ENCODE measurements around the gene FAM9C.
A peak's percentile ranks its signal among the peaks of the same experiment; 100 is the strongest.
"Not testable (repeated sequence)": the region's sequence is repeated elsewhere in the genome, so short reads cannot be mapped to it uniquely, and the experiment has no call there.

Gene FAM9C

DNA sequence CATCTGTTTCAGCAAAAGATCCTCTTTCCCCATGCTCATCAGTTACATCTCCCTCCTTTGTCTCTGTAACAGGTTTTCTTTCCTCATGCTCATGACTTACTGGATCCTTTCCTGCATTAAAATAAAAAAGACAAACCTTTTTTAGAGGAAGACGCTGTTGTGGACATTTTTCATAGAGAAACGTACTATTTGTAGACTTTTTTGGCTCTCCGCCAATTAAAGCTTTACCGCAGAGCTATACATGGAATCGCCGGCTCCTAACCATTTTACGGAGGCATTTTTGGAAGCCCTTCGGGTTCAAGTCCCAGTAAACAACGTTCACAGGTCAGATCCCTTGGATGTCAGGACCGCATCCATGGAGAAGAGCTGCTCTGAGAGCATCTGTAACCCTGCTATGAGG is 1.3 kb downstream of the FAM9C start:
- DNase-seq (ENCODE audit: low read depth) = no peak

DNA sequence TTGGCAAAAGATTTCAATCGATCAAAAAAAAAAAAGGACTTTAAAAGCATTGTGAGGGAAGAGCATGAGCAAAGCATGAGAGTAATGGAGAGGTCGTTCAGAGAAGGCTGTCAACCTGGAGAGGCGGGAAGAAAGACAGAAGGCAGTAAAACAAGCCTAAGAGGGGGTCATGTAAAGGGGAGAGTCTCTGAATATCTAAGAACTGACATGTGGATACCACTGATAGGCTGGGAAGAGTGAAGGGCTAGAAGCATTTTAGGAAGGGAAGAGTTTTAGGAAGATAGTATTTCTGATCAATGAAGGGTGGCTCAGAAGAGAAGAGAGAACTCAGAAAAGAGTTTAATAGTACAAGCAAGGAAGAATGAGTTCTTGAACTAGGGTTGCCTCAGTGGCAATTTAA is 7.5 kb downstream of the FAM9C start:
- no peak for DNase-seq (ENCODE audit: low read depth)

GRCh38 chrX:13033193-13033592 is 11.2 kb downstream of the FAM9C start:
- no peak for DNase-seq (ENCODE audit: low read depth)

DNA sequence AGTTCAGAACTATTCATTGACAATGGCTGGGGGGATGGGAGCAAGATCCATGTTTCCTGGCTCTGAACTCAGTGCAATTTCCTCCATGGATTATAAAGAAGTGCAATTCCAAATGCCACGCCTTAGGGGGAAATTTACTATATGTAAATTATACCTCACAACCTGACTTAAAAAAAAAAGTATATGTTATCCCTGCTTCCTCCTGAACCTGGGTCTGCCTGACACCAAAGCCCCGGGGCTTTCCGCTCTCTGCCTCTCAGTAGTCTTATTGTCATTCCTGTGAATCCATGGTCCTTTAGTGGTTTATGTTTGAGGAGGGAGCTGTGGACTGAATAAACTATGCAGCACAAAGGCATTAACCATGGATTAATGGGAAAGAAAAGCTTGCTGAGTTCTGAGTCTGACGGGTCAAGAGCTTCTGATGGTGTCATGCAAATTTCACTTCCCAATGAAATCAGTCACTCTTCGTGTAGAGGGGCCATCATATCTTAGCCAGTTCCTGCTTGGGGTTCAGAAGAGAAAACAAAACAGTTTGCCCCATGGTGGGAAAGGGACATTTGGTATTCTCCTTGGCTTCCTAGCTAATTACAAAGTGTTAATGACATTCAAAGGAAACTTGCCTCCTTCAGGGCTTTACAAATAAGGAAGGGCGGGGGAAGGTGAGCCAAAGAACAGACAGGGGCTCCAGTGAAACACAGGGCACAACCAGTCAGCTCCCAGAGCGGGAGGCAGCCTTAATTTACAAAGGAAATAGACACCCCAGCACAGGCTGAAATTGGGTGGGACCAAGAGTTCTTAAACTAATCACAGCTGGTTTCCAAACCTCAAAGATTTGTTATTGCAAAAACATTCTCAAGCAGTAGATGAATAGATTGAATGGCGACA is 14.3 kb downstream of the FAM9C start:
- peak; percentile 48 for DNase-seq (ENCODE audit: low read depth)

DNA sequence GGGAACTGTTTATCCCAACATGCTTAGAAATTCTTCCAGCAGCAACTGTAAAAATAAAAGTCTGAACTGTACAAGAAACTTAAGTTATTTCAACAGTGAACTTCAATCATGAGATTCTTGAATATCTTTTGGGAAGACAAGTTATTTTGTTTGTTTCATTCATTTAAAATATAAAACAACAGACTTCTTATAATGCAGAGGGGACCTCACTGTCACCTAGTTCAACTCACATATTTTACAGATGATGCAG is 14.9 kb downstream of the FAM9C start:
- no peak for DNase-seq (ENCODE audit: low read depth)

DNA sequence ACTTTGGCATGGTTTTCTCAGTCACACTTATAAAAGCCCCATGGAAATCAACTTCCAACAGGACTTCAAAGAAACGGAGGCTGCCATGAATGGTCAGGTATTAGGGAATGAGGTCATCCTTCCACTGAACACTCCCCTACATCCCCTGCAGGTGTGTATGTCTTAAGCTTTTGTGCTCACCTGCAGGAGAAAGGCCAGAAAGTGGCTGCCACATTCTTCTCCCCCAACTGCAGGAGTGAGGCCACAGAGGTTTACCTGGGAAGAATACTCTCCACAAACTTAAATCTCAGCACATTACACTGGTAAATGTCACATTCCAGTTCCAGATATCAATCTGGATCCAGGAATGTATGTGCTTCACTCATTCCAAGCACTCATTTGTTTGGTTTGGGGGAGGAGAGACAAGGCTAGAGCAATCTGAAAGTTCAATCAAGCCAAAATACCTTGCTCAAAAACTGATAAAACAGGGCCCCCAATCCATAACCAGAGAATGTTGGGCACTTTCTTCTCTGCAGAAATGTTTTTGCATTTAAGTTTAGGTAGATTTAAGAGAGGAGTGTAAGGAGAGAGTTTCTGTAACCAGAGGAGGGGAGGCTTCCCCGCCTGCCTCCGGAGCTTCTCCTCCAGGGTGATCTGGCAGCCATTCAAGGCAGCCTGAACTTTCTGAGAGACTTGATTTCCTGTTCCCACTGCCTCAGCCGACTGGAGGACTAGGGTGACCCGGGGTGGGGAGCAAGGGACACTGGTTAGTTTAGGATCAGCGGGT is 15.4 kb downstream of the FAM9C start:
- peak; percentile 82 for DNase-seq (ENCODE audit: low read depth)

DNA sequence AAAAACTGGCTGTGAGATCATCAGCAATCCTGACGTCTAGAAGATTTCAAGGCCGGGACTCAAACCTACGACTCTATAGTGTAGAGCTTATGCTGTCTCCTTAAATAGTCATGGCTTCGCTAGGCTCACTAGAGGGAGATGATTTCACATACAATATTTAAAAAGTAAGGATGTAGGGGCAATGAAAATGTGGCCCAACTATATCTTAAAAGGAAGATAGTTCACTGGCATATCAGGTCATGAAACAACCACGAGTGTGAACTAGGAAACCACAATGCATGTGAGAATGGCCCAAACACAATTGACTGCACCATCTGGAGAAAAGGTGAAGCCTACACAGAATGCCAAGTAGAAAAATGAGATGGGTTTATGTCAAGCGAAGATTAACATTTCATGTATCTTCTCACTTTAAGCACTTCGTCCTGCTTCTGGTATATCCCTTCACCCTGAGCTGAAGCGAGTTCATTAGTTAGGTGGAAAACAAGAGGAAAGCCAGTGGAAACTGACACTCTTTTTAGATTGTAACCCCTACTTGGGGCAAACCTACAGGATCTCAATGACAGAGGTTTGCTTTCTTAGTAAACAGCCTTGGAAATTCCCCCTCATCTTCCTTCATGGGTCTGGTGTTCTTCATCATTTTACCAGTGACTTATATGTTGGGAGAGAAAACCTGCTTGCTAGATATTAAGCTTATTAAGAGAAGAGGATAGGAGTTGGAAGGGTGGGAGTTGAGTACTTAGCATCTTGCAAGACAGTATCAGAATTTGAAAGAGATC is 17.4 kb downstream of the FAM9C start:
- no peak for DNase-seq (ENCODE audit: low read depth)

DNA sequence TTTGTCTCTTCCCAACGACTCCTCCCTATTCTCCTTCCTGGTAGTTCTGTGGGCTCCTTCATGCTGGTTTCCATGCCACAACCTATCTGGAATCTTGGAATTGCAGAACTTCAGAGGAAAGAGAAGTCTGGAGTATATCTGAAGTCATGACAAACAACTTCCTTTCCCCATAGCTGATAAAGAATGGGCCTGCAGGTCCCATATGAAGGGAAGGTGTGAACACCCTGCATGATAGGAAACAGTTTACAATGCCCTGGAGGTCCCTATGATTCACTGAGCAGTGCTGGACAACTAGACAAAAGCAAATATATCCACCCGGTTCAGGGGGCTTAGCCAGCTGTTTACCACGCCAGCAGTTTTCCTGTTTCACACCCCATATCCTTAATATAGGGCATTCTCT is 19.4 kb downstream of the FAM9C start:
- DNase-seq (ENCODE audit: low read depth) = no peak

DNA sequence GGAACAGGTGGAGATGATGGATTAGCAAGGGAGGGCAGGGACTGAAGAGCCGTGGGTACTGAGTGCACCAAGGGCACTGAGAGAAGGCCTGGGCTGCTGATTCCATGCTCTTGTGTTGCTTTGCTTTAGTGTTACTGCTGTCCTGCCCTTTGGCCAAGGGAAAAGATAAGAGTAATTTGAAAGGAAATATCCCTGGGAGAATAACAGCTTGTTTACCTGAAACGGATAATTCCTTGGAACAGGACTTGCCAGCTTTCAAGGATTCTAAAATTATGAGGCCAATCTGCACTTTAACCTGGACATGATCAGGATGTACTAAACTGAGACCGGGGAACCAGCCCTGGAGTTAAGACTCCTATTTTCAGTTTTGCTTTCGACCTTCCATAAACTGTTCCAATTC is 20.4 kb downstream of the FAM9C start:
- no peak for DNase-seq (ENCODE audit: low read depth)

DNA sequence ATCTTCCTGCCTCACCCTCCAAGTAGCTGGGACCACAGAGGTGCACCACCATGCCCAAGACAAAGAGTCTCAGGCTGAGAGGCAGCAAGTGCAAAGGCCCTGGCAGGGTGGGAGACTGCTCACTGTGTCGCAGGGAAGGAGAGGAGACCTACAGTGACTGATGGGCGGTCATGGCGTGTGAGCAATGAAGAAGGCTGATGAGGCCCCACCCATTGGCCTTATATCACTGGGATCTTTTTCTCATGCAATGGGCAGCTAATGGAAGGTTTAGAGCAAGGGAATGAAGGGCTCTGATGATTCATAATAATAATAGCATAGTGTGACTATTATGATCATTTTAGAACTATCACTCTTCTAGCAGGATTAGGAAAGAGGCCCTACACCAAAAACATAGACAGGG is 20.9 kb downstream of the FAM9C start:
- DNase-seq (ENCODE audit: low read depth) = peak; percentile 32

GRCh38 chrX:13022926-13023325 is 21.5 kb downstream of the FAM9C start:
- peak; percentile 37 for DNase-seq (ENCODE audit: low read depth)

DNA sequence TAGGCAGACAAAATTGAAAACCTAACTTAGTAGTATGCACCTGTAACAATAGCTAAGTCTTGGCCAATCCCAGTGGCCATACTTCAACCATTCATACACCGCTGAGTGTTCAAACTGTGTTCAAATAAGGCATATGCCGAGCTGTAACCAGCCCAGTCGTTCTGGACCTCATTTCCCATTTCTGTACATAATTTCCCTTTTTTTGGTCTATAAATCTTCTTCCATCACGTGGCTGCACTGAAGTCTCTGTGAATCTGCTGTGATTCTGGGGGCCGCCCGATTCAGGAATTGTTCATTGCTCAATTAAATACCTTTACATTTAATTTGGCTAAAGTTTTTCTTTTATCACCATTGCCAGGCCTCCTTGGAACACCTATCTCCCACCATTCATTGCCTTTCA is 27.7 kb downstream of the FAM9C start:
- not testable (repeated sequence) for DNase-seq (ENCODE audit: low read depth)

DNA sequence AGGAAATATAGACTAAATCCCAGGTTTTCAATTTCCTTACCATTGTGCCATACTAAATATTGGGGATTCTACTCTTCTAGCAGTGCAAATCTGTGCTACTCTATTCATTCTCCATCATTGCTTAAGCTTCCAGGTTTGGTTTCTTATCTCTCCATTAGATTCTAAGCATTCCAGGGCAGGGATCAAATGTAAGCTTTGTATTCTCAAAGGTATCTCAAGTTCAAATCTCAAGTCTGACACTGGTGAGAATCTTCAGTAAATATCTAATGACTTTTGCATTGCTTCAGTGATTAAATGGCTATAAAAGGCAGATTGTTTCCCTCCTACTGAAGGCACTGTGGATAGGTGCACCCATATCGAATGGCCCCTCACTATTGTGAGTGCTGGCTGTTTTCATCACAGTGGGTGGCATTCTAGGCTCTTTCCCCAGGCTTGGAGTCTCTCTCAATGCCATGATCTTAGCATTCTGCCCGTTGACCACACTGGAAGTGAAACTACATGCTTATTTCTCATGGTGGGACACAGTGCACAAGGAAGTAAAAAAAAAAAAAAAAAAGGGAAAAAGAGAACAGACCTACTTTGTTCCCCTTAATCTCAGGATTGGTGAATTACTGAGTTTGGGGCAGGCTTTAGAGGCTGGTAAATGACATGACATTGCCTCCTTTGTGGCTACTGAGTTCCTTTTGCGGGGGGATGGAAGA is 28.7 kb downstream of the FAM9C start:
- DNase-seq (ENCODE audit: low read depth) = no peak

DNA sequence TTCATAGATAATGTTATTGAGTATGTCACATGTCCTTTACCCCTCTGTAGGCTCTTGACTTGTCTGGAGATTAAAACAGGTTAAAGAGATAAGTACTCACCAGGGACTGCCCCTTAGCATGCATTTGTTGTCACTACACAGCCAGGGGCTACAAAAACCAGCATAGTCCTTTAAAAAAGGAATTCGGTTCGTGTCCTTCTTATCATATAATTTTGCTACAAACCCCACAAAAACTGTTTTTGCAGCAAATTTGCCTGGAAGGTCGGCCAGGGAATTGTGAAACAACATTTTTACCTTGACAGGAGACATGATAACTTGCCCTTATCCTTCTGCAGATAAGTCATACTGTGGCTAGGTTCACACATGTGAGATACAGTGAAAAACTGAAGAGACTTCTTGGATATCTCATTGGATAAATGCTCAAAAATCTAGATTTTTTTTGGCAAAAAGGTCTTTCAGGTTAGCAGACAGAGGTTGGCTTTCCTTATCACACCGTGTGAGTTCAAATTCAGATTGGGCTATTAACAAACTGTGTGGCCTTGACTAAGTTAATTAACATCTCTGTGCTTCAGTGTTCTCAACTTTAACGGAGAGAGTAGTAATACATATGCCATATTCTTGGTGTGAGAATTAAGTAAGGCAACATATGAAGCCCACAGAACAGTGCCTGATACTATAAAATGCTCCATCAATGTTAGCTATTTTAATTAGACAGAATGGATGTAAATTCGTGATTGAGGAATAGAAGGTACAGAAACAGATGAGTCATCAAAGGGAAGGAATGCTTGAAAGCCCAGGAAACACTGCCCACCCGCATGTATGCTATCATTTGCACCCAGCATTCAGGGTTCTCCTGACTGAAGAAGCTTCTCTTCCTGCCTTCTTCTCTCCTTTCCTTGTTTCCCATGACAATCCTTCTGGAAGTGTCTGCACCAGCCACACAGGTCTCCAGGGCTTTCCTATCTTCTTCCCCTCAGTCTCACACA is 30.0 kb downstream of the FAM9C start:
- peak; percentile 58 for DNase-seq (ENCODE audit: low read depth)

DNA sequence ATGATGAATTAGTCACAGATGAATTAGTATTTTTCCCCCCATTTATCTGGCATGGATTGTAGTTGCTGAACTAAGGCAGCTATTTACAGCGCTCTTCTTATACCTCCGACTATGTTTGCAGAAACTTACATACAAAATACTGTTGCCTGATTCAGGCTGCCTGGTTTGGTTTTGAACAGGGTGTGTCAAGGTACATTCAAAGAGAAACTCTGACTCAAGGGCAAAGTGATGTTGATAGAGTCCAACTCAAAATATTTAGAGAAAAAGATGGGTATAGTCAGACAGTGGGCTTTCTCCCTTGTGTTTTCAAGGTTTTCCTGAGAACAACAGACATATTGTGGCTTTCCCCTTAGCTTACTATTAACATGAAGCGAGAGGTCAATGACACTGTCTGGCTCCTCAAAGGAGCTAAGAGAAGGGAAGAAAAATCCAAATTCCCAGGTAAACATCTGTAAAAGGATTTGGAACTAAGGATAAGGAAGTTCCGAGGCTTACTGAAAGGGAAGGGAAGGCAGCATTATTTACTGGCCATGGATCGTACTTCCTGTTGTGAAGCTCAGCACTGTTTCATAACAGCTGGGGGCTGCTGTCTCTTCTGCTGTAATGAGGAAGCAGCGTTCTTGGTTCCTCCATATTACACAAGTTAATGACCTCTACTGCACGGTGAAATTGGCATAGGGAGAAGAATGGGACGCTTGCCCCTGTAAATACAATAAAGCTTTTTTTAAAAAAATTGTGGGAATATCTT is 30.9 kb downstream of the FAM9C start:
- peak; percentile 36 for DNase-seq (ENCODE audit: low read depth)

DNA sequence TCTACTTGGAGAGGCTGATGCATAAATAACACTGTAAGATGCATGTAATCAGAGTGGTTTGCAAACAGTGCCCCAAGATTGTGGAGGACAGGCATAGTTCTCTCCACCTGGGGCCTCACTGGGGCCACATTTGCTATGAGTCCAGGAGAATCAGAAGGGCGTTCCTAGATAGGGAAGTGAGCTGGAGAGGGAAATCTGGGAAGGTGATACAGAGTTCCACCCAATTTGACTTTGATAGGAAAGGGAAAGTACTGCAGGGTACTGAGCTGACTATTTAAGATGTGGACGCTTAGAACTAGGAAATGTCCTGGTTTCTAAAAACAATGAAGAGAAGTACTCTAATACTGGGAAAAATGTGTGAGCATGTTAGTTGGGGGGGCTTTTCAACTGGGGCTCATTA is 33.9 kb downstream of the FAM9C start:
- no peak for DNase-seq (ENCODE audit: low read depth)

DNA sequence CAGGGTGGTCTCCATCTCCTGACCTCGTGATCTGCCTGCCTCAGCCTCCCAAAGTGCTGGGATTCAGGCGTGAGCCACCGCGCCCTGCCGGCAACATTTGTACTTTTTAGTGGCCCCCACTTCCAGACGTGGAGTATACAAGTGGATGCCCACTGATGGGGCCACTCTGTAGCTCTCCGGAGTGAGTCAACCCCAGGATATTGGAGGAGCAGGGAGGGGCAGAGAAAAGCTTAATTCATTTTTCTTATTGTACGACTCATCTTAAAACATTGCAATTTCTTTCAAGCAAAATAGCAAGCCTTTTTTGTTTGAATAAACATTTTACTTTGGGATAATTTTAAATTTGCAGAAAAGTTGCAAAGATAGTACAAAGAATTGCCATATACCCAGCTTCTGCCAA is 34.6 kb downstream of the FAM9C start:
- DNase-seq (ENCODE audit: low read depth) = peak; percentile 47

GRCh38 chrX:13009273-13009672 is 35.1 kb downstream of the FAM9C start:
- no peak for DNase-seq (ENCODE audit: low read depth)

GRCh38 chrX:13008851-13009250 is 35.6 kb downstream of the FAM9C start:
- no peak for DNase-seq (ENCODE audit: low read depth)

DNA sequence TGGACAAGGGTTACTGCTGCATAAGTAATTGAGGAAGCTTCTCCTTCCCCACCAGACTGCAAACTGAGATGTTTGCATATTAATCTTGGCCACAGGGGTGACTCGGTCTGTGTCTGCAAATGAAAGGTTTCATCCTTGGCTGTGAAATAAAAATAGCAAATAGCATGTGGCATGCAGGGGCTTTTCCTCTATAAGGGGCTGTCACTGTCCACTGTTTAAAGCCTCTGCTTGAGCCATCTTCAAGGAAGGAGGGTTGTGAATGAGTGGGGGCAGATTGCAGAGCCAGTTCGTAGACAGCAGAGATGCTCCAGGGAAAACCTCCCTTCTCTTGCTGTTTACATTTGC is 36.3 kb downstream of the FAM9C start:
- DNase-seq (ENCODE audit: low read depth) = no peak

Data from EH (cell line).